Fibroblast of skin of right quadriceps (primary cell): ENCODE results near the gene SETBP1.

Experiments
- DNase-seq: peaks from one replicate; pipeline ENCODE4 v3.0.0-alpha.2; 2013

The SETBP1 gene

GRCh38 chr18:45054636-45055035 is 373.9 kb downstream of the SETBP1 start:
- no peak for DNase-seq

- no peak for DNase-seq
Observed at GRCh38 chr18:45055811-45056210, 375.1 kb downstream of the SETBP1 start.

- peak; percentile 57 for DNase-seq
Observed at GRCh38 chr18:45056926-45057325, 376.2 kb downstream of the SETBP1 start.

GRCh38 chr18:45057955-45058600 is 377.4 kb downstream of the SETBP1 start:
- no peak for DNase-seq

DNA sequence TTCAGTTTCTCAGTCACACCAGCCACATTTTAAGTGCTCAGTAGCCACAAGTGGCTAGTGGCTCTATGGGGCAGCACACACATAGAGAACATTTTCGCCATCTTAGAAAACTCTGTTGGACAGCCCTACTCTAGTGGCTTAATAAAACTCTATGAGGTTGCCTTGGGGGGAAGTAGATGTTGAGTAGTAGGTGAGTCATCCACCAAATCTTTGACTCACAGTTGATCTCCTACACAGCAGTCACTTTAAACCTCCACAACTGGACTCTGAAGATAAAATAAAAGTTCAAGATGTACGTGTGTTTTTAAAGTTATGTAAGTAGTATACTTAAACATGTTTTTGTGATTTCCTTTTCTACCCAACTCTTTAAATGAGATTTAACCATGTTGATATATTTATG is 379.0 kb downstream of the SETBP1 start:
- peak; percentile 82 for DNase-seq

DNA sequence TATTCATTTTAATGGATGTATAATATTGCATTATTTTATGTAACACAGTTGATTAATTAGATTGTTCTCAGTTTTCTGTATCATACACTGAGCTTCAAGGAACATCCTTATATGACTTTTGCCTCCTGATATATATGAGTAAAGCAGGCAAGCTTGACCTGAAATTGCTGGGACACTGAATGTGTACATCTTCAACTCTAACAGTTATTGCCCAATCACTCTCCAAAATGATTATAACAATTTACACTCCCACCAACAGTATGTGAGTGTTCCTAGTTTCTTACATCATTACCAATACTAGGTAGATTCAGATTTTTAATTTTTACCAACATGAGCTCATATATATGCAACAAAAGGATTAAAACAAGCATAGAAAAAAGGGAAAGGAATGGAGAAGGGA is 379.4 kb downstream of the SETBP1 start:
- peak; percentile 26 for DNase-seq

DNA sequence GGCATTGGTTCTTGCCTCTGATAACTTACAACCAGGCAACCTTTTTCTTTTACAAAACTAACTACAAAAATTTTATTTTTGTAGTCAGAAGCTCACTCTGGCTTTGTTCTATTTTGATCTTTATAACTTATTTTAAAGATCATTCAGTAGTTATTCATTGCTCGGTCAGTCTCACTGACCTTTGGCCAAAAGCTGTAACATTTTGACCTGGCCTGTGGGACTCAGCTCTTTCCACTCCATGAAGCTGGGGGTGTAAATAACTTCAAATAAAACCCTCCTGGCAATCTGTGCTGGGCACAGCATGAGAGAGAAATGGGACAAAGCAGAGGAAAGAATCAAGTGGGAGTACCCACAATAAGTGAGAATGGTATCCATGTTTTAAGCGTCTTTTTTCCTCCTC is 380.7 kb downstream of the SETBP1 start:
- DNase-seq, result no peak

GRCh38 chr18:45063246-45064038 is 382.8 kb downstream of the SETBP1 start:
- no peak for DNase-seq

GRCh38 chr18:45066210-45066609 is 385.5 kb downstream of the SETBP1 start:
- DNase-seq, result no peak

DNA sequence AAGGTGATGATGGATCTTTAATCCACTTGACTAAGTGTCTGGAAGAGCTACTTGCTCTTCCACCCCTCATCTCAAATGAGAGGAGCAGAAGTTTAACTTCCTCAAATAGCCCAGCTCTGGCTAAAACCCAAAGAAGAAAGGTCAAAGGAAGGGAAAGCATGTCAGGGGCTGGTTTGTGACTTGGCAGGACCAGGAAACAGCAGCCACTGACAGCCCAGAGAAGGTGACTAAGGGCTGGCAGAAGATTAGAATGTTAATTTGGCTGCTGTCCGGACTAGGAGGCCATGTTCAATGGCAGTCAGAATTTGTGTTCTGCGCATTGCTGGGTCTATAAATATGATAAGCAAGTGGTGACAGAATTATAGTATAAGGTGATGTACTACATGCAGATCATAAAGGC is 386.2 kb downstream of the SETBP1 start:
- no peak for DNase-seq

DNA sequence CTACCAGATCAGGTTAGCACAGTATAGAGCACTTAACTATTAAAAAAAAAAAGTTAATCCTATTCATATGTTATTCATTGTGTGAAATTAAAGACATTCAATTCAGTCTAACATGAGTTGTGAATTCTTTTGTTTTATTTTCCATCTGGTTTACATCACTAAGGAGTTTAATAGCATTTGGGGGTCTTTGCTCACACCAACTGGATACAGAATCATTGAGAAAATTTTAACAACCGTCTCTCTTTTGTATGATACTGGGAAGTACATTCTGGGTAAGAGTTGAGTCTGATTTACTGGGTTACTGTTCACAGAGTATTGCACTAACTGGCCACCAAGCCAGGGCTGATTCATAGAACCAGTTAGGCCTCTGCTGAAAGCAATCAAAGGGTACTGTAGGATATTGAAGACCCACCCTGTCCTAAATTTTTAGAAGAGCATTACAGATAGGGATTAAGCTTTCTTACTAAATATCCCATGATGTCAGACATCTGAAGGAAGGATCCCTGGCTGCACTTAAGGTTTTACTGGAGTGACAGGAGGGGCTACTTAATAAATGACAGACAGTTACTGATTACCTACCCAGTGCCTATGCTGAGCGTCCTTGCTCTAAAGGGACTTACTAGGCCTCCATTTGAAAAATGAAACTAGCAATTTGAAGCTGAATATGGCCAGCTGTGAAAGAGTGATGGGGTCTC is 387.9 kb downstream of the SETBP1 start:
- DNase-seq, result peak; percentile 37

- no peak for DNase-seq
Observed at GRCh38 chr18:45069546-45069945, 388.9 kb downstream of the SETBP1 start.

GRCh38 chr18:45071956-45072355 is 391.3 kb downstream of the SETBP1 start:
- DNase-seq, result no peak

DNA sequence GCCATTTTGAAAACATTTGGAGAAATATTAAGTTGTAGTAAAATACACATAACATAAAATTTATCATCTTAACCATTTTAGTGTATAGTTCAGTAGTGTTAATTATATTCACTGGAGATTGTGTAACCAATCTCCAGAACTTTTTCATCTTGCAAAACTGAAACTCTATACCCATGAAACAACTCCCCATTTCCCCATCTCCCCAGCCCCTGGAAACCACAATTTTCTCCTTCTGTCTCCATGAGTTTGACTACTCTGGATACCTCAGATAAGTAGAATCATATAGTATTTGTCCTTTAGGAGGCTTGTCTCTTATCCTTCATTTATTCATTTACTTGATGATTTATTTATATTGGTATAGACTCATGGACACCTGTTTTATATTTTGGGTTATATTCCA is 392.9 kb downstream of the SETBP1 start:
- DNase-seq, result no peak

DNA sequence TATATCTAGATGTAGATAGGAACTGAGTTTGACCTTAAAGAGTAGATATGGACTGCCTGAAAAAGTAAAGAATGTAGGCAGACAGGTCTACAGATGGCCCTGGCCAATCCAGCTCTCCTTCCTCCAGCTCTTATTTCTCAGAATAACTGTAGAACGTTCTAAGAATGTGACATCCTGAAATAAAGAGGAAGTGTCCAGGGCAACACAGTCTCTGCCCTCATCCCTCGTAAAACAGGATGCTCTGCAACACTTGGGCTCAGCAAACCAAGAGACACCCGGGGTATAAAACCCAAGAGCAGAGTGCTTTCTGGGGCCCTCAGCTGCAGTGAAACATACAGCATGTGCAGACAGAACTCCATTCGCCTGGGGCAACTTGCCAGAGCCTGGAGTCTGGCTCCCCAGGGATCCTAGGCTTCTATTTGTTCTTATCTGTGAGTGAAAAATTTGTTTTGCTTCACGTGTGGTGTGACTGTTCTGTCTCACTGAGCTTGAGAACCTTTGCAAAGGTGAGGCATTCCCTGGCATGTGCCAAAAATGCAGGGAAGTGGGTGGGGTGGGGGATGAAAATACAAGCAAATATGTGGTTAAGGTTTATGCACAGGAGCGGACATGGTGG is 401.0 kb downstream of the SETBP1 start:
- DNase-seq, result no peak

GRCh38 chr18:45083226-45083855 is 402.7 kb downstream of the SETBP1 start:
- no peak for DNase-seq

- peak; percentile 31 for DNase-seq
Observed at GRCh38 chr18:45084206-45084605, 403.5 kb downstream of the SETBP1 start.

DNA sequence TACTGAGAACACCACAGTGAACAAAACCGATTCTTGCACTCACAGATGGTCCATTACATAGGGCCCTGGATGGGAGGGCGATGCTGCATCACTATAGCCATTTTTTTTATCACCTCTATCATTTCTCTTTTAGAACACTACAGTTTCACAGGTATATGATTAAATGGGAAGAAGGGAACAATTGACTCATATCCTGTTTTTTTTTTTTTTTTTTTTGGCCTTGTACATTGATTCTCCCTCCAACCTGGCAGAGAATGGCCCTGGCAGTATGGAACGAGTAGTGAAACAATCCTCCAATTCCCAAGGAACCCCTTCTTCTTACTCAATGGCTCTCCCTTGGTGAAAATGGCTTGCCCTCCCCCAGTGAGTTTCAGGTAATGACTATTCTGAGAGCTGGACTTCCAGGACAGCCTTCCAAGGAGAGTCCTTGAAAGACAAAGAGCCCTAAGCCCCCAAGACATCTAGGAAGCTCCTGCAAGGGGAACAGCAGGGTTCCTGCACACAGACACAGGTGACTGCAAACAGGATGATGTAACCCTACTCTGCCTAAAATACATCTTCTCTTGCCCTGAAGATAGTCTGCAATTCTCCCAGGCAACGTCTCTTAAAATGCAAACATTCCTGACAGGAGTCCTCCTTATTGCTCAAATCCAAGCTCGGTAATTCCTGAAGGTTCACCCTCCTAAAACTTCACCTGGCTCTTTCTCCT is 405.4 kb downstream of the SETBP1 start:
- DNase-seq, result no peak

- no peak for DNase-seq
Observed at GRCh38 chr18:45086777-45087176, 406.1 kb downstream of the SETBP1 start.

DNA sequence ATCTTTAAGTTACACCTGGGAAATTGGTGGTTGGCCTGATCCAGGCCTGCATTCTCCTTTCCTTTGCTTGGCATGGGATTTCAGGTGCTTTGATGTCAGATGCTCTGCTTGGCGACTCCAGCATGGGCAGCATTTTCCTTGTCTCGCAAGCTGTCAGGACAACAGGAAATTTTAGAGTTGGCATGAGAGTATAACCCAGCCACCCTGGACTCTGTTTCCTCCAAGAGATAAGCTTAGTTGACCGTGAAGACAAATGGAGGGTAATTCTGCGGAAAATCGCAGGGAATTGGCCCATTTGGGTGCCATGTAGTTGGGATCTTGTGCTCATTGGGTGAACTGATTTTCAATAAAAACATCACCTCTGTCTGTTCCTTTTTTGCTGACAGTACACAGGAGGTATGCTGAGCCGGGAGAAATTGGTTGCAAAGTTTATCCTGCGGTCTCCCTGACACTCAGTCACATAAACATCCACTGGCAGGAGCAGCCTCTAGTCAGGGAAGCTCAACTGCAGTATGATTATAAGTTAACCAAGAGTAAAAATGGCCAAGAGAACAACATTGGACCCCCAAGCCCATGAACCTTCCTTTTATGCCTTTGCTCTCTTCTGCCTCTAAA is 409.9 kb downstream of the SETBP1 start:
- DNase-seq, result no peak

DNA sequence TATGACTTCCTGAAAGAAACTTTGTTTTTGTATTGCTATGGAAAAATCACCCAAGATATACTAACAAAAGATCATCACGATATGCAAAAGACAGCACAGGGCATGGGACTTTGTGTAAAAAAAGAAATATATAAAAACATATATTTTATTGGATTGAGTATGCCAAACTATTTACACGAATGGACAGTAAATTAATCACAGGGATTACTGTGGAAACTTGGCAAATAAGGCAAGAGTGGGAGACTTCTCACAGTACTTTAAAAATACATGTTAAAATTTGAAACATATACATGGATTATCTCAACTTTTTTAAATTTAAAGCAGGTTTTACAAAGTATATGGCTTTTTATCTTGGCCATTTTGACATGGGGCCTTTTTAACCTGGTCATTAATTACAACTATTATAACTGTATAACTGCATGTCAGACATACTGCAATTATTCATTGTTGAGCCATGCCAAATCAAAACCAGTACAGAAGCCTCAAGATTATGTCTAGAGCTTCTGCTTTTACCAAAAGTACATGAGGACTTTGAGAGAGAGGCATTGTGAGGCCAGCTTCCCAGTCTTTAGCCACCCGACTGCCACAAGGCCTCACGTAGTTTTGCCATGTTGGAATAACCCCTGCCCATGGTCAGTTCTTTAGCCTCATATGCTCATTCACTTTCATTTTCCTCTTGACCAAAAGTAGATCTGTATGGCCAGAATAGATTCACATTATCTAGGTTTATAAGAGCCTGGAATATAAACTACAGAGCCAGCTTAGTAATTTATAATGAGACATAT is 419.8 kb downstream of the SETBP1 start:
- no peak for DNase-seq
